Kasumi-1 (cell line): ENCODE data around the gene MAML1.

Source experiments
- DNase-seq, 2 experiments: peaks; one replicate each; lab custom pipeline; 2025; lab: John Stamatoyannopoulos, UW

Gene MAML1

GRCh38 chr5:179823937-179824744, 91.5 kb downstream of the MAML1 start:
- DNase-seq, result no peak

GRCh38 chr5:179824745-179825112, 92.1 kb downstream of the MAML1 start:
- no peak for DNase-seq

GRCh38 chr5:179825655-179826182, 93.1 kb downstream of the MAML1 start:
- DNase-seq, result no peak
